AG20443 (cell line): ENCODE data around the gene MBD1.
A peak's percentile ranks its signal among the peaks of the same experiment; 100 is the strongest.
"Not testable (repeated sequence)": the region's sequence is repeated elsewhere in the genome, so short reads cannot be mapped to it uniquely, and the experiment has no call there.

Experiments used
- DNase-seq: peaks from one replicate; pipeline ENCODE4 v3.0.0; 2012; ENCODE audit warnings: low spot score, mixed read lengths

MBD1 gene

GRCh38 chr18:50281295-50281971 lies at the start of gene MBD1:
TSS of gene MBD1 (minus strand) at chr18:50281523. CDS start at chr18:50279992, 1,531 bp downstream.
- DNase-seq, result peak; percentile 99

GRCh38 chr18:50330176-50330575 lies 48.9 kb upstream of the MBD1 start:
- DNase-seq, result no peak

GRCh38 chr18:50327983-50328382 lies 46.7 kb upstream of the MBD1 start:
- DNase-seq, result no peak

- no peak for DNase-seq
Measured at GRCh38 chr18:50320719-50321118, 39.4 kb upstream of the MBD1 start.

DNA sequence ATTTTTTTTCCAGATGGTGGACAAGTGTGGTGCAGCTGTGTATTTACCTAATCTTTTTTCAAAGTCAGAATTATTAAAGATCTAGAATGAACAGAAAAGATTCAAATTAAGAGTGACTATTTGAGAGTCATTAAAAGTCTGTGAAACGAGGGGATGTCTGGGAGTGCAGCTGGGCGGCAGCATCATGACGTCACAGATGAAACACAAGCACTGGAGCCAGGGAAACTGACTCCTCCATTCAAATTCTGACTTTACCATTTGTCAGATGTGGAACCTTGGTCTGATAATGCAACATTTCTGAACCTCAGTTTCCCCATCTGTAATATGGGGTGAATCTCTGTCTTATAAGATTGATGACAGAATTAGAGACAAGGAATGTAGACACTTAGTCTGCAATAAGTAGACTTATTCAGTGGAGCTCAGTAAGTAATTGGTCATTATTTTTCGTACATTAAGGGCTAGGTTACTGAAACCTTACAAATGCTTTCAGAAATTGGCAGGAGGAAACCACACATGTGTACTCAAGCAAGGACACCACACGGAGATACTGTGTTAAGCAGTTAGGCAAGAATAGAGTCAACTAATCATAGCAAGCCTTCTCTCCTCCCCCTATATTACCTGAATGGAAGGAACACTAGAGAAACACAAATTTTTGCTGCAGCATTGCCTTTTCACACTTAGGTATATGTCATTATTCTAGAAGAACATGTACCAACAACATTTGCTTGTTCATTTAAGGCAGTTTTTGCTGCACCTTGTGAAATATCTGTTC lies 34.0 kb upstream of the MBD1 start:
- no peak for DNase-seq

DNA sequence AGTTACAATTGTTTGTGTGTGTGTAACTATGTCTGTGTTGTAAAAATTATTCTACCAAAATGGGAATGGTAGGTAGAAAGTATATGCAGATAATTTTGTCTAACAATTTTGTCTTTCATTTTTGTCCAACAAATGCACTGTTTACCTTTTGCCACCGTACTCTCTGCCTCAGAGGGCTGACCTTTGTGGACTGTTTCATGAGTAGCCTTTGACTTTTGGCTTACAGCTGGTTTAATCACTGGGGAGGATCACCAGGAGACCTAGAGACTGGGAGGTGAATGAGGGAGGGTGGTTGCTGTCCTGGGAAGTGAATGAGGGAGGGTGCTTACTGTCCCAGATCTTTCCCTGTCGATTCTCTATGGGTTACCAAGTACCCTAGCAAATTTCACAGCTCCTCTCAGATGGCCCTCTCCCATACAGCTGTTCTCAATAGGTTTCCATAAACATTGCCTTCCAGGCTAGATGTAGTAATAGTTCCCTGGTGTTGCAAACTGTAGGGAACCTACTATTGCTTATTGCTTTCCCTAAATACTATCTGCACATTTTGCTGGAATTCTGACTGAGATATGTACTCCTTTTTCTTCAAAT lies 32.6 kb upstream of the MBD1 start:
- DNase-seq, result no peak

DNA sequence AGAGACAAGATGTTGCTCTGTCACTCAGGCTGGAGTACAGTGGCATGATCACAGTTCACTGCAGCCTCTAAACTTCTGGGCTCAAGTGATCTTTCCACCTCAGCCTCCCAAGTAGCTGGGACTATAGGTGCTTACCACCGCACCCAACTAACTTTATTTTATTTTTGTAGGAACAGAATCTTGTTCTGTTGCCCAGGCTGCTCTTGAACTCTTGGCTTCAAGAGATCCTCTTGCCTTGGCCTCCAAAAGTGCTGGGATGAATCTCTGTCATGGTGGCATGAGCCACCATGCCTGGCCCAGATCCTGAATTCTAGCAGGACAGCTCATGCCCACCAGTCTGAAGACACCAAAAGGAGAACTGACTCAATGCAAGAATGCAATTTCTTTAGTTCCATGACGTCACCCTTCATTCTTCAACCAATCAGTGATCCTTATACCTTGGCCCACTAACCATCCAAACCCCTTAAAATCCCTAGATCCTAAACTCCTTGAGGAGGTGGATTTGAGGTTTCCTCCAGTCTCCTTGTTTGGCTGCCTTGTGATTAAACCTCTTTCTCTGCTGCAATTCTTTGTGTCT lies 31.8 kb upstream of the MBD1 start:
- no peak for DNase-seq

DNA sequence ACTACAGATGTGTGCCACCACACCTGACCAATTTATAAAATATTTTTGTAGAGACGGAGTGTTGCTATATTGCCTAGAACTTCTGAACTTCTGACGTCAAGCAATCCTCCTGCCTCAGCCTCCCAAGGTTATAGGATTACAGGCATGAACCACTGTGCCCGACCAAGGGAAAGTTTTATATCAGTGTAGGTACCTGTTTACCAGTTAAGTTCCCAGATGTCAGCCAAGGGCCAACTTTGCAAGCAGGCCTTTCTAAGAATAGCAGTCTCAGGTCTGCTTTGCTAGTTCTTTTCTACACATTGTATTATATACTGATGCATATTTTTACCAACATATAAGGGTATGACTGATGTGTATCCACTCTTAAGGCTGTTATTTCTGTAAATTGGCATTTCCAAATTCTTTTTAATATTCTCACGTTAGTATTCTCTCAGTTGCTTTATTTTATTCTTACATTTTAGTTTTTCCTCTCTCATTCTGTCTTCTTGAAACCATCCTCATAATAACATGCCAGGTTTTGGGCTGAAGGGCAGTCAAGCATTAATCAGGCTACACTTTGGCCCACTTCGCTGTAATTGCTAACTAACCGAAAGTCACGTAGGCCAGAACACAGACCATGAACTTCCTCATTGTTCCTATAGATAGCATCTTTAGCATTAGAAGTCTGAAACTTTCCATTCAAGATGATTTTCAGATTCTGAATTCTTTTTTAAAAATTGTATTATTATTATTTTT lies 31.1 kb upstream of the MBD1 start:
- no peak for DNase-seq

- DNase-seq, result no peak
Measured at GRCh38 chr18:50311650-50312049, 30.3 kb upstream of the MBD1 start.

- DNase-seq, result no peak
Measured at GRCh38 chr18:50310080-50310479, 28.8 kb upstream of the MBD1 start.

- DNase-seq, result not testable (repeated sequence)
Measured at GRCh38 chr18:50308851-50309250, 27.5 kb upstream of the MBD1 start.

DNA sequence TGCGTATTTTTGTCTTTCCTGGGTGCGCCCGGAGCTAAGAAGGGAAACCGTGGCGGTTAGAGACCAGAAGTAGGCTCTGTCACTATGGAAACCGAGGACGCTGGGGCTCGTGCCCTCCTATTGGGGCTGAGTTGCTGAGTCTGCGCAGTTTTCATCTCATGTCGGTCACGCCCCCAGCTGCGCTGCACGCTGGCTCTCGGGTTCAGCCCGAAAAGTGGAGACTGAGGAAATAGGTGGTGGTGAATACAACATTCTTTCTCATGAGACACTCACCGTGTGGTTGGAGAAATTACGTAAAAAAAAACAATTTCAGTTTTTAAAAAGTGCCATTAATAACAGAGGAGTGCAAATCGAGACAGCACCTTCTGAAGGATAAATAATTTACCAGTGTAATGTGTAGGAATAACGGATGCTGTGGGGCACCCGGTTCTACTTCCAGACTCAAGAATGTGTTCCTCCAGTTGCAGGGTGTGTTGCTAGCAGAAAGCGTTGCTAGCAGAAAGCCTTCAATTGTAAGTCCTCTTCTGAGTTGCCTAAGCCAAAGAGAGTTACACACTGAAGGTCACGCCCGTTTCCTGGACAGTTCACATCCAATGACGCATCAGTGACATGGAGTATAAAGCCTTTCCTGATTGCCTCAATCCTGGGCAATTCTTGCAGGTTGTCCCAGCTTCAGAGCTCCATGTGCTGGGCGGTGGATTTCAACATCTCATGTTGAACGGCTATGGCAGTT lies 26.6 kb upstream of the MBD1 start:
- peak; percentile 98 for DNase-seq

DNA sequence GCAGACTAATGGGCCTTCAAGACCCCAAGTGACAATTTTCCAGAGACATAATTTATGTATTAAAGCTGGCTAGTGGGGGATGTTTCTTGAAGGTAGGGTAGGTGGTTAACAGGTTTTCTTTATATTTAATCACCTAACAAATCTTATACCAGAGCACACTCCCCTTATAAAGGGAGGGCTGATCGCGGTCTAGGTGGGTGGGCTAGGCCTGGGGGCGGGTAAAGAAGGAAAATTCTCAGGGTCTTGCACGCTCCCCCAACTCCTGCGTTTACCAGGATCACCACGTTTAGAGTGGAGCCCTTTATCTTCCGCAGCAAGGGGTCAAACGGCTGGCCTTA lies 26.0 kb upstream of the MBD1 start:
- no peak for DNase-seq

DNA sequence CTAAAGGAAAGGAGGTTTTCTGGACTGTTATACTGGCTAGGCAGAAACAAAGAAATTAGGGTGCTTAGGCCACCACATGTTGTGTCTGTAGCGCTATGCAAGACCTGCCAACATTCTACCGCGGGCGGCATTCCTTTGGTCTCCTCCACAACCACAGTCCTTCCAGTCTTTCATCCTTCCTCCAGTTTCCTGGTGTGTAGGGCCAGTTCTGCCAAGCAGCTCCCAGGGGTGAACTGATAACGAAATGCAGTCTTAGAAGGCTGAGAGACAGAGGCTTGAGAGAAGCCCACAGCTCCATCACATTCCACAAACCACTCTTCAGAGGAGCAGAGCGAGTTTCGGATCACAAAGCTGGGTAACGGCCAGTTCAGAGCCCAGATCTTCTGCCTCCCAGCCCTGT lies 25.6 kb upstream of the MBD1 start:
- no peak for DNase-seq

GRCh38 chr18:50301074-50301473 lies 19.8 kb upstream of the MBD1 start:
- no peak for DNase-seq

DNA sequence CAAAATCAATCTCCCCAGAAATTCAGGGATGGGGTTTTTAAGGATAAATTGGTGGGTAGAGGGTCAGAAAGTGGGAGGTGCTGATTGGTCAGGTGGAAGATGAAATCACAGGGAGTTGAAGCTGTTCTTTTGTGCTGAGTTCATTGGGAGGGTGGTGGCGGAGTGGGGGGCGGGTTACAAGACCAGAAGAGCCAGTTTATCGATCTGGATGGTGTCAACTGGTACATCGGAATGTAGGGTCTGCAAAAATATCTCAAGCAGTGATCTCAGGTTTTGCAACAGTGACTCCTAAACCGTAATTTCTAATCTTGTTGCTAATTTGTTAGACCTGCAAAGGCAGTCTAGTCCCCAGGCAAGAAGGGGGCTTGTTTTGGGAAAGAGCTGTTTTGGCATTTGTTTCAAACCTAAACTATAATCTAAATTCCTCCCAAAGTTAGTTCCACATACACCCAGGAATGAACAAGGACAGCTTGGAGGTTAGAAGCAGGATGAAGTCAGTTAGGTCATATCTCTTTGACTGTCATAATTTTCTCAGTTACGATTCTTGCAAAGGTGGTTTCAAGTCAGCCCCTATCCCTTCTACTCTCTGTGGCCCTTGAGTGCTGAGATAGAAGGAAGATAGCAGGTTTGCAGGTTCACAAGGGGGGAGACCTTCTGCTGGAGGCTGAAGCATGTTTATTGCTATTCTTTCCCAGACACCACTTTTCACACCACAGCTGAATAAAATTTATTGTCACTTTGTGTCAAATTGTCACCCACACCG lies 18.5 kb upstream of the MBD1 start:
- DNase-seq, result no peak

DNA sequence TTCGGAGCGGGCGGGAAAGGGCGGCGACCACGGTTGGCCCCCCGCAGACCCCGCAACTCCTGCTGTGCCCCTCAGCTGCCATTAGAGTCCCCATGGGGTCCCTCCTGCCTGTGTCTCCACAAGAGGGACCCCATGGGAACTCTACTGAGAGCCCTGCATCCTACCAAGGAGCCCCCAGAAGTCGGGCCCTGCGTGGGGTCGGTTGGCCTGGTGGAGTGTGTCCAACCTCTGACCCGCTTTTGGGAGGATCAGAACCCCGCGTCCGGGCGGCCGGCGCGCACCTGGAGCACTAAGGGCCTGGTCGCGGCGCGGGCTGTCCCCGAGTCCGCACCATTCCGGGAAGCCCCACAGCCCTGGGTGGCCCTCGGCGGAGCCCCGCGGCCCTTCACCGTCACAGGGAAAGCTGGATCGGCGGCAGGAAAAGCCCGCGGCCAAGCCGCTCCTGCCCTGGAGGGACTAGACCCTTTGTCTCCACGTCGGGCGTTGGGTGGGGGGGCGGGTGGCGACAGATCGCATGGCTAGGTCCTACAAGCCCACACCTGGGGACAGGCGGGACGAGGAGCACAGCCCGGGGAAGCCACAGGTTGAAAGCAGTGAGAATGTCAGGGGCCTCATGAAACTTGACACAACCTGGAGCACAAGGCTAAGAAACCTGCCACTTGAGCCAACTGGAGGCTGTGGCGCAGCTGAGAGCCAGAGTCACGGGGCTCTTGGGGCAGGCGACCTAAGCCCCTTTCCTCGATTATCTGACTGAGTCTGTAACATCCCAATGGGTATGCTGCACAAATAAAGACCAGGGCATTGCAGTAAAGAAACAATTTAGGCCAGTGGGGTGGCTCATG lies 17.3 kb upstream of the MBD1 start:
- DNase-seq, result no peak

DNA sequence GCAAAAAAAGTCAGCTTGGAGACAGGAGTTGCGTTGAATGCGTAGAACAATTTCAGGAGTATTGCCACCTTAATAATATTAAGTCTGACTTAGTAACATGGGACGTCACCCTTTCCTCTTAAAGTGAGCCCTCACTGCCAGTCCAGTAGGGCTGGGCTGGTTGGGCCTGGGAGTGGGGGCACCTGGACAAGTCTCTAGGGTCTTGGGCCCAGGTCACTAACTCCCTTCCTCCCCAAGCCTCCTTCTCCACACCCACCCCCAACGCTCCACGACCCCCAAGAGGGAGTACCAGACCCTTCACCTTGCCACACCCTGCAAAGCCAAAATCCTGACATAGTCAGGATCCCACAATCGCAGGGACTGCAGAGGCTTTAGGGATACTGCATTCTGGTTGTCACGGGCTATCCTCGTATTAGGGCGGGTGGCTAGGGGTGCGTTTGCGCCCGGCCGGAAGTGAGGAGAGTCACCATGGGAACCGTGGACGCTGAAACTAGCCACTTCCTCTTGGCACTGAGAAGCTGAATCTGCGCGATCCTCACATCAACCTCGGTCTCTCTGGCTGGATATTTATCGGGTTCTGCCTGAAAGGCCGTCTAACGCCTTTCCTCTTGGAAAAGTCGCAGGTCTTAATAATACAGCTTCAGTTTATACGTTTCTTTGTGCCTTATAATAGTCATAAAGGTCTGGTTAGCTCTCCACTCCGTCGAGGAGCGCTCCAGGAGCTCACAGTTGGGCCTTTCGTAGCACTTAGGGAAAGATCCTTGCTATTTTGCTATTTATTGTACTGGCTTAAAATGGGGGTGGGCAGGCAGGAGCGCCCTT lies 16.5 kb upstream of the MBD1 start:
- DNase-seq, result peak; percentile 87

GRCh38 chr18:50293039-50293438 lies 11.7 kb upstream of the MBD1 start:
- DNase-seq, result no peak
